GM18505 (cell line): ENCODE data around the gene PRICKLE2.

Experiments used
- ATAC-seq: cut with Tn5 transposase; IDR thresholded peaks from one replicate; pipeline ENCODE4 v1.9.1; 2021; ENCODE audit not compliant: unreplicated experiment
- POLR2A ChIP-seq: IDR thresholded peaks from 4 replicates; pipeline ENCODE4 v1.6.1; 2011; ENCODE audit warnings: borderline replicate concordance; ENCODE audit not compliant: insufficient read depth, insufficient read length; ENCODE audit errors: extremely low read depth

Gene PRICKLE2

GRCh38 chr3:64129106-64129505, 96.2 kb downstream of the PRICKLE2 start:
- TF ChIP-seq POLR2A: no peak
- ATAC-seq: no peak

GRCh38 chr3:64125561-64125960, 99.7 kb downstream of the PRICKLE2 start:
- TF ChIP-seq POLR2A: no peak
- ATAC-seq: no peak

- no peak for ATAC-seq
- TF ChIP-seq POLR2A: no peak
Observed at GRCh38 chr3:64123931-64124330, 101.3 kb downstream of the PRICKLE2 start.

- ATAC-seq: no peak
Observed at GRCh38 chr3:64122476-64122875, 102.8 kb downstream of the PRICKLE2 start.

GRCh38 chr3:64121750-64122311, 103.4 kb downstream of the PRICKLE2 start:
- no peak for TF ChIP-seq POLR2A
- no peak for ATAC-seq

More at GRCh38 chr3:64122476-64122875, 102.8 kb downstream of the PRICKLE2 start:
- no peak for TF ChIP-seq POLR2A

- ATAC-seq: no peak
- no peak for TF ChIP-seq POLR2A
Observed at GRCh38 chr3:64120876-64121275, 104.4 kb downstream of the PRICKLE2 start.

- no peak for ATAC-seq
- no peak for TF ChIP-seq POLR2A
Observed at GRCh38 chr3:64117483-64117882, 107.8 kb downstream of the PRICKLE2 start.

- no peak for ATAC-seq
- no peak for TF ChIP-seq POLR2A
Observed at GRCh38 chr3:64114651-64115050, 110.6 kb downstream of the PRICKLE2 start.

GRCh38 chr3:64111872-64112271, 113.4 kb downstream of the PRICKLE2 start:
- ATAC-seq: no peak
- TF ChIP-seq POLR2A: no peak

GRCh38 chr3:64111083-64111482, 114.2 kb downstream of the PRICKLE2 start:
- TF ChIP-seq POLR2A: no peak
- ATAC-seq: no peak

- no peak for TF ChIP-seq POLR2A
- no peak for ATAC-seq
Observed at GRCh38 chr3:64110071-64110470, 115.2 kb downstream of the PRICKLE2 start.

GRCh38 chr3:64109438-64109837, 115.8 kb downstream of the PRICKLE2 start:
- no peak for ATAC-seq

GRCh38 chr3:64108784-64109317, 116.4 kb downstream of the PRICKLE2 start:
- TF ChIP-seq POLR2A: no peak
- ATAC-seq: no peak

More at GRCh38 chr3:64109438-64109837, 115.8 kb downstream of the PRICKLE2 start:
- TF ChIP-seq POLR2A: no peak

- TF ChIP-seq POLR2A: no peak
- no peak for ATAC-seq
Observed at GRCh38 chr3:64108231-64108630, 117.0 kb downstream of the PRICKLE2 start.
